ENCODE results near the gene ENDOU. TPM values are rescaled to one million over a fixed set of nuclear protein-coding genes. Genes with fewer than 3 reads are reported as not detected.
A peak's percentile ranks its signal among the peaks of the same experiment; 100 is the strongest.

ENDOU gene
- total and polyA plus RNA-seq, 2 donors from 2014 or later, result 0.28 to 0.91 TPM

DNA sequence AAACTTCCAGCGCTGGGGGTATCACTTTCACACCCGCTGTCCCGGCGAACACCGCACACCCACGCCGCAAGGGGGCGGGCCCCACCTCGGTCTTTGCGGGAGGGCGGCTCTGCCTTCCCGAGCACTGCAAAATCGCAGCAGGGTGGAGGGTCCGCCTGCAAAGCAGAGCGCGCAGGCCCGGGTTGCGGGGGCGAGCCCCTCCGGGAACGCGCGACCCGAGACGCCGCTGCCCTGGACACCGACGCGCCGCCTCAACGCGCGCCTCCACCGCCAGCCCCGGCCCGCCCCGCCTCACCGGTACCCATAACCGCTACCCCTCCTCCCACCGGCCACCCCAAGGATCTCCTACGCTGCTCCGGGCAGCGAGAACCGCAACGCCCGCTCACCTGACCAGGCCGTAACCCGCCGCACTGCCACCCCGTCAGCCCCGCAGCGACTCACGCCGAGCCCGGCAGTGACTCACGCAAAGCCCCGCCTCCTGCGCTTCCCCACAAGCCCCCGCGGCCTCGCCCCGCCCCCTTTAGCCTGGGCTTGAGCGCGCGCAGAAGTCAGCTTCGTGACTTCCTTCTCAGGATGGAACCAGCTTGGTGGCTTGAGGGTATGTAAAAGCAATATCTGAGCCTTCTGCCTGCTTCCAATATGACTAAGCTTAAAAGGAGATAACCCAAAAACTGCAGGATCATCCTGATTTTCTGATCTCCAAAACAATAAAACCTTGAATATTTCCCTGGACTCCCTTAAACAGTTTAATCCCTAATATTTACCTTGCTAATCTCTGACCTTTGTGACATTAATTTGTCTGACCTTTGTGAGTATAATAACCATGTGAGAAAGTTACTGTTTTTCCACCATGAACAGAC is 19.5 kb downstream of the ENDOU start, which contains the start of gene RPAP3:
Gene RPAP3, minus strand, starts transcription at position 465 of the 860 bp plus-strand sequence. CDS start 3,190 bp downstream, outside the sequence.
- Histone ChIP-seq H3K9ac (ENCODE audit: low read length in 3 of 3) (peak within 1 kb of the TSS; percentile 42 to 92 (median 69)), H3K27me3 (ENCODE audit: control insufficient read depth, insufficient read depth, low read length) (no peaks in the 10 kb centered on the region), H3K27ac (ENCODE audit: low read depth in 2 of 2, low read length in 2 of 2) (peak within 1 kb of the TSS; percentile 82 to 87), H3K9me3 (ENCODE audit: control insufficient read depth in 2 of 3, insufficient read depth in 1 of 3, low read length in 3 of 3) (no peaks in the 10 kb centered on the region), H3K4me3 (ENCODE audit: low read length in 3 of 3) (peak within 1 kb of the TSS; percentile 78 to 94 (median 81)), H3K36me3 (ENCODE audit: control insufficient read depth in 2 of 3, insufficient read depth in 3 of 3, low read length in 3 of 3) (no peaks in the 10 kb centered on the region), H3K4me1 (ENCODE audit: control insufficient read depth in 2 of 3, insufficient read depth in 2 of 3, low read depth in 1 of 3, low read length in 3 of 3) (no peaks in the 10 kb centered on the region)
- TF ChIP-seq, protein P1, sequence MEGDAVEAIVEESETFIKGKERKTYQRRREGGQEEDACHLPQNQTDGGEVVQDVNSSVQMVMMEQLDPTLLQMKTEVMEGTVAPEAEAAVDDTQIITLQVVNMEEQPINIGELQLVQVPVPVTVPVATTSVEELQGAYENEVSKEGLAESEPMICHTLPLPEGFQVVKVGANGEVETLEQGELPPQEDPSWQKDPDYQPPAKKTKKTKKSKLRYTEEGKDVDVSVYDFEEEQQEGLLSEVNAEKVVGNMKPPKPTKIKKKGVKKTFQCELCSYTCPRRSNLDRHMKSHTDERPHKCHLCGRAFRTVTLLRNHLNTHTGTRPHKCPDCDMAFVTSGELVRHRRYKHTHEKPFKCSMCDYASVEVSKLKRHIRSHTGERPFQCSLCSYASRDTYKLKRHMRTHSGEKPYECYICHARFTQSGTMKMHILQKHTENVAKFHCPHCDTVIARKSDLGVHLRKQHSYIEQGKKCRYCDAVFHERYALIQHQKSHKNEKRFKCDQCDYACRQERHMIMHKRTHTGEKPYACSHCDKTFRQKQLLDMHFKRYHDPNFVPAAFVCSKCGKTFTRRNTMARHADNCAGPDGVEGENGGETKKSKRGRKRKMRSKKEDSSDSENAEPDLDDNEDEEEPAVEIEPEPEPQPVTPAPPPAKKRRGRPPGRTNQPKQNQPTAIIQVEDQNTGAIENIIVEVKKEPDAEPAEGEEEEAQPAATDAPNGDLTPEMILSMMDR (IDR thresholded peaks at IDR 0.05; ENCODE audit: borderline replicate concordance, extremely low read depth, insufficient read depth), result peak; percentile 44
- intact Hi-C loops (cut with DNase I), result no loop called here
- FAIRE-seq (no peak), DNase-seq (peak; percentile 96 to 99 (median 97))

DNA sequence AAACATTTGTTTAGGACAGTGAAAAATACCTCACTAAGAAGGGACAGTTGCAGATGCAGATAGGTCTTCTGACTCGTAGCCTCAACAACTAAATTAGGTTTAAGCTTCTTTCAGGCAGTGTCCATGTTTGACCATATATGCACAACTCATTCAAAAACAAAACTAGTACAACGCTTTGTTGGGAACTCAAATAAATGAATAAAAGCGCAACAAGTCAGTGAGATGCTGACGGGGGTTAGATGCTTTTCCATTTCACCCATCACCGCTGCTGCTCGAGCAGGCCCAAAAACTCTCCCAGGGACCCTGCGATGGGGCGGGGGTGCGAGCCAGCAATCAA is 20.1 kb downstream of the ENDOU start:
- Histone ChIP-seq H3K4me3 (ENCODE audit: low read length in 3 of 3) (peak overlapping the region; percentile 78 to 94 (median 81)), H3K9me3 (ENCODE audit: control insufficient read depth in 2 of 3, insufficient read depth in 1 of 3, low read length in 3 of 3) (no peaks in the 10 kb centered on the region), H3K4me1 (ENCODE audit: control insufficient read depth in 2 of 3, insufficient read depth in 2 of 3, low read depth in 1 of 3, low read length in 3 of 3) (no peaks in the 10 kb centered on the region), H3K9ac (ENCODE audit: low read length in 3 of 3) (peak overlapping the region in 2 of 3 donors; percentile 65 to 92), H3K27ac (ENCODE audit: low read depth in 2 of 2, low read length in 2 of 2) (no peak overlapping the region), H3K36me3 (ENCODE audit: control insufficient read depth in 2 of 3, insufficient read depth in 3 of 3, low read length in 3 of 3) (peaks cover 0 to 4% (median 2%) of the 10 kb centered on the region in 3 donors), H3K27me3 (ENCODE audit: control insufficient read depth, insufficient read depth, low read length) (no peaks in the 10 kb centered on the region)
- no peak for FAIRE-seq
- TF ChIP-seq, protein P1 (IDR thresholded peaks at IDR 0.05; ENCODE audit: borderline replicate concordance, extremely low read depth, insufficient read depth), result no peak
- intact Hi-C loops (cut with DNase I), result no loop called here
- no peak for DNase-seq

DNA sequence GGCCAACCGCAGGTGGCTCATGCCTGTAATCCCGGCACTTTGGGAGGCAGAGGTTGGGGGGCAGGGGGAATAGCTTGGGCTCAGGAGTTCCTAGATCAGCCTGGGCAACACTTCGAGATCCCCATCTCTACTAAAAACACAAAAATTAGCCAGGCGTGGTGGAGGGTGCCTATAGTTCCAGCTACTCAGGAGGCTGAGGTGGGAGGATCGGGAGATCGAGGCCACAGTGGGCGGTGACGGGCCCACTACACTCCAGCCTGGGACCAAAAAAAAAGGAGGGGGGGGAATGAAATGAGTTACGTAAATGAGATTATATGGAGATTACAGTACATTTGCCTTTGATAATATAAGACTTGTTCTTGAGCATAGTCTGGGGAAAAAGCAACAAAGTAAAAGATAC is 20.6 kb downstream of the ENDOU start:
- intact Hi-C loops (cut with DNase I), result no loop called here
- FAIRE-seq (no peak), DNase-seq (no peak)
- Histone ChIP-seq H3K27me3 (ENCODE audit: control insufficient read depth, insufficient read depth, low read length) (no peaks in the 10 kb centered on the region), H3K27ac (ENCODE audit: low read depth in 2 of 2, low read length in 2 of 2) (no peak overlapping the region), H3K4me3 (ENCODE audit: low read length in 3 of 3) (peak overlapping the region in 2 of 3 donors; percentile 81 to 94), H3K9ac (ENCODE audit: low read length in 3 of 3) (peak overlapping the region in 1 of 3 donors; percentile 92), H3K9me3 (ENCODE audit: control insufficient read depth in 2 of 3, insufficient read depth in 1 of 3, low read length in 3 of 3) (no peaks in the 10 kb centered on the region), H3K4me1 (ENCODE audit: control insufficient read depth in 2 of 3, insufficient read depth in 2 of 3, low read depth in 1 of 3, low read length in 3 of 3) (no peaks in the 10 kb centered on the region), H3K36me3 (ENCODE audit: control insufficient read depth in 2 of 3, insufficient read depth in 3 of 3, low read length in 3 of 3) (peaks cover 0 to 4% (median 2%) of the 10 kb centered on the region in 3 donors)
- TF ChIP-seq, protein P1 (IDR thresholded peaks at IDR 0.05; ENCODE audit: borderline replicate concordance, extremely low read depth, insufficient read depth), result no peak

Data from kidney (tissue), 14 donors.